HEK293T (cell line): ENCODE data around the gene AIMP1.

Experiments used
- CTCF ChIA-PET: fragments of 350-600 bp; formaldehyde crosslinking; extraction: SDS; loops from one replicate; lab custom pipeline; 2021; ENCODE audit warnings: antibody characterized with exemption, inconsistent platforms; lab: Yijun Ruan, JAX
- POLR2A ChIA-PET: fragments of 350-600 bp; formaldehyde crosslinking; extraction: SDS; loops from one replicate; lab custom pipeline; 2020; ENCODE audit warnings: antibody characterized with exemption, inconsistent platforms; lab: Yijun Ruan, JAX
- DNase-seq: peaks from one replicate; pipeline ENCODE4 v3.0.0; 2012; ENCODE audit warnings: mixed read lengths; ENCODE audit errors: extremely low spot score
- ARNT ChIP-seq: fragments of 450-650 bp; IDR thresholded peaks from 2 replicates; pipeline ENCODE4 v1.6.1; 2017; ENCODE audit warnings: mild to moderate bottlenecking
- BHLHE40 ChIP-seq: fragments of 450-650 bp; IDR thresholded peaks from 2 replicates; pipeline ENCODE4 v1.6.1; 2016; ENCODE audit warnings: mild to moderate bottlenecking, moderate library complexity, borderline replicate concordance
- CTBP1 ChIP-seq: fragments of 450-650 bp; IDR thresholded peaks from 2 replicates; pipeline ENCODE4 v1.6.1; 2016; ENCODE audit warnings: borderline replicate concordance
- ELF4 ChIP-seq: fragments of 450-650 bp; IDR thresholded peaks from 2 replicates; pipeline ENCODE4 v1.6.1; 2017; ENCODE audit warnings: antibody characterized with exemption
- FOXA1 ChIP-seq: fragments of 450-650 bp; IDR thresholded peaks from 2 replicates; pipeline ENCODE4 v1.6.1; 2016; ENCODE audit warnings: mild to moderate bottlenecking
- FOXK2 ChIP-seq: fragments of 450-650 bp; IDR thresholded peaks from 2 replicates; pipeline ENCODE4 v1.6.1; 2016; ENCODE audit warnings: mild to moderate bottlenecking
- FOXM1 ChIP-seq: fragments of 450-650 bp; IDR thresholded peaks from 2 replicates; pipeline ENCODE4 v1.6.1; 2017; ENCODE audit warnings: mild to moderate bottlenecking, borderline replicate concordance
- HDGF ChIP-seq: fragments of 450-650 bp; IDR thresholded peaks from 2 replicates; pipeline ENCODE4 v1.6.1; 2017; ENCODE audit warnings: antibody characterized with exemption, borderline replicate concordance
- L3MBTL2 ChIP-seq: fragments of 450-650 bp; conservative IDR thresholded peaks from 2 replicates; pipeline ENCODE4 v1.6.1; 2016; ENCODE audit warnings: mild to moderate bottlenecking
- LEF1 ChIP-seq: fragments of 450-650 bp; IDR thresholded peaks from 2 replicates; pipeline ENCODE4 v1.6.1; 2017; ENCODE audit warnings: mild to moderate bottlenecking, borderline replicate concordance
- NFRKB ChIP-seq: fragments of 450-650 bp; IDR thresholded peaks from 2 replicates; pipeline ENCODE4 v1.6.1; 2016; ENCODE audit warnings: mild to moderate bottlenecking, moderate library complexity
- PKNOX1 ChIP-seq: fragments of 450-650 bp; IDR thresholded peaks from 2 replicates; pipeline ENCODE4 v1.6.1; 2016
- SP1 ChIP-seq: fragments of 450-650 bp; IDR thresholded peaks from 2 replicates; pipeline ENCODE4 v1.6.1; 2017
- SUZ12 ChIP-seq: fragments of 450-650 bp; IDR thresholded peaks from 2 replicates; pipeline ENCODE4 v1.6.1; 2016; ENCODE audit warnings: mild to moderate bottlenecking
- TARDBP ChIP-seq: fragments of 450-650 bp; IDR thresholded peaks from 2 replicates; pipeline ENCODE4 v1.6.1; 2016
- ZNF384 ChIP-seq: fragments of 450-650 bp; IDR thresholded peaks from 2 replicates; pipeline ENCODE4 v1.6.1; 2016

The AIMP1 gene

GRCh38 chr4:106301393-106302061, 14.8 kb upstream of the AIMP1 start:
- TF ChIP-seq SUZ12 (no peak), L3MBTL2 (no peak), CTBP1 (no peak), BHLHE40 (no peak), NFRKB (no peak), FOXM1 (no peak), HDGF (no peak), FOXA1 (no peak), PKNOX1 (no peak), ELF4 (no peak), ZNF384 (no peak), TARDBP (no peak), SP1 (no peak), FOXK2 (no peak), LEF1 (no peak), ARNT (no peak)
- POLR2A ChIA-PET = interaction anchor here (1.1 kb wide), 1 partner anchor 14 kb away, joined by 3 read pairs; the partner anchor contains the start of gene TBCK
- DNase-seq = no peak
- CTCF ChIA-PET = no interaction called here

GRCh38 chr4:106302062-106302438, 14.3 kb upstream of the AIMP1 start:
- POLR2A ChIA-PET = no interaction called here
- no peak for DNase-seq
- CTCF ChIA-PET = no interaction called here
- TF ChIP-seq SP1 (no peak), ELF4 (no peak), TARDBP (no peak), FOXA1 (no peak), ZNF384 (no peak), SUZ12 (no peak), L3MBTL2 (no peak), CTBP1 (no peak), NFRKB (no peak), ARNT (no peak), FOXM1 (no peak)

GRCh38 chr4:106303548-106304281, 12.6 kb upstream of the AIMP1 start:
- ChIA-PET CTCF (interaction anchor here (0.7 kb wide), 1 partner anchor 24 kb away, joined by 3 read pairs; no protein-coding TSS in a partner anchor), POLR2A (interaction anchor here (1.1 kb wide), 1 partner anchor 12 kb away, joined by 4 read pairs; the partner anchor contains the start of gene TBCK)
- TF ChIP-seq PKNOX1 = no peak
- TF ChIP-seq FOXK2 = no peak
- DNase-seq = no peak

GRCh38 chr4:106304632-106305031, 11.7 kb upstream of the AIMP1 start:
- CTCF ChIA-PET = no interaction called here
- no peak for DNase-seq
- POLR2A ChIA-PET = interaction anchor here (1.1 kb wide), 1 partner anchor 11 kb away, joined by 4 read pairs; the partner anchor contains the start of gene TBCK
- TF ChIP-seq FOXA1 = no peak
- TF ChIP-seq BHLHE40 = no peak
- TF ChIP-seq NFRKB = no peak

GRCh38 chr4:106305435-106306055, 10.8 kb upstream of the AIMP1 start:
- POLR2A ChIA-PET = no interaction called here
- CTCF ChIA-PET = no interaction called here
- TF ChIP-seq FOXM1 (no peak), FOXA1 (no peak), FOXK2 (no peak), ELF4 (no peak), TARDBP (no peak), NFRKB (no peak), SUZ12 (no peak), BHLHE40 (no peak), ARNT (no peak), L3MBTL2 (no peak), PKNOX1 (no peak), CTBP1 (no peak)
- DNase-seq = no peak

GRCh38 chr4:106306561-106306960, 9.8 kb upstream of the AIMP1 start:
- CTCF ChIA-PET = no interaction called here
- POLR2A ChIA-PET = interaction anchor here (1.2 kb wide), 1 partner anchor 9 kb away, joined by 4 read pairs; the partner anchor contains the start of gene TBCK
- no peak for DNase-seq
- TF ChIP-seq ELF4 (no peak), PKNOX1 (peak; percentile 13; the same call in 1 of the 2 replicates), HDGF (no peak), ARNT (no peak)
